Esophagus squamous epithelium (tissue), 4 donors: ENCODE measurements around the gene CACNA2D3.

Experiments
- POLR2A ChIP-seq, 4 donors: fragments of 450-650 bp; IDR thresholded peaks; one replicate each; pipeline ENCODE4 v1.6.1; 2017; ENCODE audit warnings: antibody characterized with exemption in 4 of 4, mild to moderate bottlenecking in 4 of 4, moderate library complexity in 3 of 4
- TF ChIP-seq, protein P1 (sequence below), 6 experiments: fragments of 450-650 bp in 4 of 6; fragments of 200-600 bp in 2 of 6; sonication (generic) in 2 of 6; IDR thresholded peaks; one replicate each; pipeline ENCODE4 v1.5.1; 2016 to 2019; ENCODE audit warnings: antibody characterized with exemption in 6 of 6, mild to moderate bottlenecking in 4 of 6, moderate library complexity in 4 of 6

GRCh38 chr3:54424292-54424691 is 301.9 kb downstream of the CACNA2D3 start:
- TF ChIP-seq, protein P1, sequence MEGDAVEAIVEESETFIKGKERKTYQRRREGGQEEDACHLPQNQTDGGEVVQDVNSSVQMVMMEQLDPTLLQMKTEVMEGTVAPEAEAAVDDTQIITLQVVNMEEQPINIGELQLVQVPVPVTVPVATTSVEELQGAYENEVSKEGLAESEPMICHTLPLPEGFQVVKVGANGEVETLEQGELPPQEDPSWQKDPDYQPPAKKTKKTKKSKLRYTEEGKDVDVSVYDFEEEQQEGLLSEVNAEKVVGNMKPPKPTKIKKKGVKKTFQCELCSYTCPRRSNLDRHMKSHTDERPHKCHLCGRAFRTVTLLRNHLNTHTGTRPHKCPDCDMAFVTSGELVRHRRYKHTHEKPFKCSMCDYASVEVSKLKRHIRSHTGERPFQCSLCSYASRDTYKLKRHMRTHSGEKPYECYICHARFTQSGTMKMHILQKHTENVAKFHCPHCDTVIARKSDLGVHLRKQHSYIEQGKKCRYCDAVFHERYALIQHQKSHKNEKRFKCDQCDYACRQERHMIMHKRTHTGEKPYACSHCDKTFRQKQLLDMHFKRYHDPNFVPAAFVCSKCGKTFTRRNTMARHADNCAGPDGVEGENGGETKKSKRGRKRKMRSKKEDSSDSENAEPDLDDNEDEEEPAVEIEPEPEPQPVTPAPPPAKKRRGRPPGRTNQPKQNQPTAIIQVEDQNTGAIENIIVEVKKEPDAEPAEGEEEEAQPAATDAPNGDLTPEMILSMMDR (IDR thresholded peaks at IDR 0.05): no peak
- no peak for TF ChIP-seq POLR2A (IDR thresholded peaks at IDR 0.05)
